ENCODE results near the gene MICALL1. TPM values are rescaled to one million over a fixed set of nuclear protein-coding genes. Genes with fewer than 3 reads are reported as not detected.
"Not testable (repeated sequence)": the region's sequence is repeated elsewhere in the genome, so short reads cannot be mapped to it uniquely, and the experiment has no call there.

Gene MICALL1
- total RNA-seq, 2 donors from 2014 or later, result 77.0 to 80.8 TPM

DNA sequence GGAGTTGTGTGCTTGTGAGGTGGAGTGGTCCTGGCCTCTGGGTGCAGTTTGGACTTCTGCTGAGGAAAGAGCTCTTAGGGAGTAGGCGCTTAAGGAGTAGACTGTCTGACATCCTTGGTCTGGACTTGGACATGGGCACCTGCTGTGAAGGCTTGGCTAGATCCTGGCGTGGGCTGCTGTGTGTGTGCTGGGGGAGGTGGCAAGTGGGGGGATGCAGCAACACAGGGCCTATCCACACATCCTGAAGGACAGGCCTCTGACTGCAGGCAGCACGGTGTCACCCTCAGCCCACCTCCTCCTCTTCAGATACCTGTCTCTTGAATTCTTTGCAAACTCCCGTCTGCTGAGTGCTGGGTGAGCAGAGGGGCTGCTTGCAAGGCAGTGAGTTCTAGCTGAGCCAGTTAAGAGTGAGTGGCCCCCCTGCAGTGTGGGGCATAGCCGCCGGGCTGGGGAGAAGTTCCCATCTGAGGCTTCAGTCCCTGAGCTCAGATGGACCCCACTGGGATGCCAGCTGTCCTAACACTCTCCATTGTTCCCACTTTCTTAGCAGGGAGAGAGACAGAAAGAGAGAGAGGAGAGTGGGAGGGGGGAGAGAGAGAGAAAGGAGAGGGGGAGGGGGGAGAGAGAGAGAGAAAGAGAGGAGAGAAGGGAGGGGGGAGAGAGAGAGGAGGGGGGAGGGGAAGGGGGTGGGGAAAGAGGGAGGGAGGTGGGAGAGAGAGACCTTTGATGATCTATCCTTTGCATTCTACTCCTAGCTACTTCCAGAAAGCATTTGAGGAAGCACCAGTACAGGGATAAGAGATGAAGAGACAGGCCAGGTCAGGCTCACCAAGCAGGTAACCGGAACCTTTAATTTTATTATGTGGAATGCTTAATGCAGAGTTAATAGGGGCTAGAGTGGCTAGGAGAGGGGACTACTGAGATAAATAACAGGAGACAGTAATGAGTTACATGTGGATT, 65.7 kb downstream of the MICALL1 start:
- DNase-seq (ENCODE audit: low spot score), result no peak
- intact Hi-C loops (cut with DNase I), result loop anchor here in 1 of 2 donors (5.0 kb wide), 1 partner anchor 1244 kb away; no protein-coding TSS in a partner anchor

DNA sequence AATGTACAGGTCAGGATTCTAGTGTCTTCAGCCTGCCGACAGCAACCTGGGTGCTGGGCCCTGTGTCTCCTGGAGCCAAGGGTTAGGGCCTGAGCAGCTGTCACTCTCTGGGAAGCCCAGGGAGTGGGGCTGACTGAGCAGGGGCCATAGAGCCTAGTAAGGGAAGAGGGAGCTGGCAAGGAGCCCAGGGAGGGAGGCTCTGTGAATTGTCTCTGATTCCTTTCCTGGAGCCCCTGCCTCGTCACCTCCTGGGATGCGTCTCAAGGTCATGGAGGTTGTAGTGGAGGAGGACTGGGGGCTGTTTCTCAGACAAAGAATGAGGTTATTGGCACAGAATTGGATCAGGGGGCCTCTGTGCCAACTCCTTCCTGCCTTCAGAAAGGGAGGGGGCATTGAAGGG, 66.4 kb downstream of the MICALL1 start:
- intact Hi-C loops (cut with DNase I), result loop anchor here in 1 of 2 donors (5.0 kb wide), 1 partner anchor 1245 kb away; no protein-coding TSS in a partner anchor
- DNase-seq (ENCODE audit: low spot score), result no peak

DNA sequence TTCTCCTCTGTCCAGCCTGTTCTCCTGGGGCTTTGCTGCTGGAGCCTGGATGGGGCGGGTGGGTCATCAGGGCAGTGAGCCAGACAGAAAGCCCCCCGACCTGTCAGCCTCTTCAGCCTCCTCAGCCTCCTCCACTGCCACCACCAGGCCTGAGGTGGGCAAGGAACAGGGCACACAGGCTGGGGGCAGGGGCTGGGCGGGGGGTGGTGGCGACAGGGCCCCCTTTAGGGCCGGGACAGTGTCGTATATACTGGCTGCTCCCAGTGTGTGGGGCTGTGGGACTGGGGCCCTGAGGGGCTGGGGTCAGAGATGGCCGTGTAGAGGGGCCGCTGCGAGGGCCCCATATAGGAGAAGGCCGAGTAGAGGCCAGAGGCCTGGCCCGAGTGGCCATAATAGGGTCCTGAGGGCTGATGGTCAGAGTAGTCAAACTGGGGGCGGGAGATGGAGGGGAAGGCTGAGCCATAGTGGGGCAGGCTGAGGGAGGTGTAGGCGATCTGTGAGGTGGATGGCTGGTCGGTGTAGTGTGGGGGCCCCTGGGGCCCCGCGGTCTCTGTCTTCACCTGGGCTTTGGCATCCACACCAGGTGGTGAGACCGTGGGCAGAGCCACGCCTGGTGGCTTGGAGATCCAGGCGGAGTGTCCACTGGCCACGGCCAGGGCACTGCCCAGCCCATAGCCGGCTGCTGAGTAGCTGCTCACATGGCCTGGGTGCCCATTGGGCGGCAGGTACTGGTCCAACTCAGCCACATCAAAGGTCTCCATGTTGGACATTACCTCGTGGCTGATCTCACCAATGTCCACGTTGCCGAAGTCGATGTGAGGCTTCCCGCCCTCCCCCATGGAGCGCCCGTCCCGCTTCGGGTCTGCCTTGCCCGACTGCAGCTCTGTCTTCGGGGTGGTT, 67.4 kb downstream of the MICALL1 start:
- intact Hi-C loops (cut with DNase I), result loop anchor here in 1 of 2 donors (5.0 kb wide), 1 partner anchor 1246 kb away; no protein-coding TSS in a partner anchor
- no peak for DNase-seq (ENCODE audit: low spot score)

DNA sequence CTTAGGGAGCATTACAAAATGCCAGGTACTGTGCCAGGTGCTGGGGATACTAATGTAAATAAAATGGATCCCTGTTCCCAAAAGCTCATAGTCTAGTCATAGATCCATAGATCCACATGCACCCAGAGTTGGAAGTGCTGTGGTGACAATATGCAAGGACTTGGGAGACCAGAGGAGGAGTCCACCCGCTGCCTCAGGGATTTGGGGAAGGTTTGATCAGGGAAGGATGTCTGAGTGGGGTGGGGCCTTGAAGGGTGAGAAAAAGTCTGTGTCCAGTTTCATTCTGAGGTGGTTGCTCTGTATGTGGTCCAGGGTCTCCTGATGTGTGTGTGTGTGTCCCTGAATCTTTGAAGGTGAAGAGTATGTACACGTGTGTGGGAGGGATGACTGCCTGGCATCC, 69.1 kb downstream of the MICALL1 start:
- DNase-seq (ENCODE audit: low spot score), result no peak
- intact Hi-C loops (cut with DNase I), result loop anchor here in 1 of 2 donors (5.0 kb wide), 1 partner anchor 1153 kb away; no protein-coding TSS in a partner anchor

DNA sequence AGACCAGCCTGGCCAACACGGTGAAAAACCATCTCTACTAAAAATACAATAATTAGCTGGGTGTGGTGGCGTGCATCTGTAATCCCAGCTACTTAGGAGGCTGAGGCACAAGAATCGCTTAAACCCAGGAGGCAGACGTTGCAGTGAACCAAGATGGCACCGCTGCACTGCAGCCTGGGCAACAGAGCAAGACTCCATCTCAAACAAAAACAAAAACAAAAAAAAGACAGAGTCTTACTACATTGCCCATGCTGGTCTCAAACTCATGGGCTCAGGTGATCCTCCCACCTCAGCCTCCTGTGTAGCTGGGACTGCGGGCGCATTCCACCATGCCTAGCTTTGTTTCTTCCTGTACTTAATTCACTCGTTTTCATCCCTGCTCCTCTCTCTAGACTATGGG, 69.9 kb downstream of the MICALL1 start:
- intact Hi-C loops (cut with DNase I), result loop anchor here in 1 of 2 donors (5.0 kb wide), 1 partner anchor 1154 kb away; no protein-coding TSS in a partner anchor
- DNase-seq (ENCODE audit: low spot score), result not testable (repeated sequence)

DNA sequence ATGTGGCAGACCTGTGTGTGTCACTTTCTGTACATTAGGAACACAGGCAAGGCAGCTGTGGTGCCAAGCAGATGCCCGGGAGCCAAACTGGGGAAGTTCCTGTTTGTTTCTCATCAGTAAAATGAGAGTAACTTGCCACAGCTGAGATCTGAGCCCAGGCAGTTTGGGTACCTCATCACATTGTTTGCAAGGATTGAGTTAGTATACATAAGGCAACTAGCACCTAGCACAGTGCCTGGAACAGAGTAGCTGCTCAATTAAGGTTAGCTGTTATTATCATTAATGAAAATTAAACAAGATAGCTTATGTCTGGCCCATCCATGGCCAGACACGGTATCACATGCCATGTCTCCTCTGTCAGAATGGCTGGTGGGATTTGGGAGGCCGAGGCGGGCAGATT, 70.5 kb downstream of the MICALL1 start:
- intact Hi-C loops (cut with DNase I), result loop anchor here in 1 of 2 donors (5.0 kb wide), 1 partner anchor 1154 kb away; no protein-coding TSS in a partner anchor

DNA sequence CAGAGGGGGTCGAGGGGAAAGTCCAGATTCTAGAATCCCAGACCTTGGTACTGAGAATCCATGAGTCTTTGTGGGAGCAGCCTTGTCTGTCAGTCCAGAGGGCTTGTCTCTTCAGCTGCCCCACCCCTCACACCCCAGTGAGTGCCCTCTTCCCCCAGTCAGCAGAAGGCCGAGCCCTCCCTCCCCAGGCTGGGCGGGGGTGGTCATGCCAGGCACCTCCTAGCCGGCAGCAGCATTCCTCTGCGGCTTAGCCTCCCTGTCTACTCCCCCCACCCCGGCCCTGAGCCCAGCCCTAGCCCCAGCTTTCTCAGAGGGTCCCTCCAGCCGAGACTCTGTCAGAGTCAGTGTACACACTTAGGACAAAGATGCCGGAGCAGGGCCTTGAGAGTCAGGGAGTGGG, 73.7 kb downstream of the MICALL1 start:
- no peak for DNase-seq (ENCODE audit: low spot score)
- intact Hi-C loops (cut with DNase I), result loop anchor here in 1 of 2 donors (5.0 kb wide), 1 partner anchor 1157 kb away; no protein-coding TSS in a partner anchor

More for the DNA sequence above, 70.5 kb downstream of the MICALL1 start:
- no peak for DNase-seq (ENCODE audit: low spot score)

DNA sequence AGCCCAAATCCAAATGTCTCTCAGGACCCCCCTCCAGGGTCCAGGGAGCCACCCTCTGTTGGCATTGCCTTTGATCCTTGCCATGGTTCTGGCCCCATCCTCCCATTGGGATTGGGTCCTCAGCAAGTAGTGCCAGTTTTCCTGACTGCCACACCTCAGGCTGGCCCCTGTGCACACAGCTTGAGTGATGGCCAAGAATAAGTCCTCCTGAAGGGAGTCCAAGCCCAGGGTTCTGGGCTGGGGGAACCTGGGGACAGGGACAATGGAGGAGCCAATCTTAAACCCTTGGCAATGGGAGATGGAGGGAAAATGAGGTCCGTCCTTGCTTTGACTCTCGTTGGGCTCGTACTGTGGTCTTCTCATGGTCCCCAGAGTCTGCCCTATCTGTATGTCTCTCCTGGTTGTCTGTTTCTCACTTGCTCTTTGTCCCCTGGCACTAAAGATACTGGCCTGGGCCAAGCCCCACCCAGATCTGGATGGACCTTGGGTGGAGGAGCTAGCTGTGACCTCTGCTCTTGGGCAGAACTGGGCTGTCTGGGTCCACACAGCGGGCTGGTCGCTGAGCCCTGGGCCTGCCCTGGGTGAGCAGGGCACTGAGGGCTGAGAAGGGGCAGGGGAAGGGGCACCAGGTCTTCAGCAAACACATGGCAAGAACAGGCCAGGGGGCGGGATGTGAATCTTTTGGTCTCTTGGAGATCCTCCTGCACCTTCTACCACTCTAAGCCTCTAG, 75.3 kb downstream of the MICALL1 start:
- no peak for DNase-seq (ENCODE audit: low spot score)
- intact Hi-C loops (cut with DNase I), result no loop called here

DNA sequence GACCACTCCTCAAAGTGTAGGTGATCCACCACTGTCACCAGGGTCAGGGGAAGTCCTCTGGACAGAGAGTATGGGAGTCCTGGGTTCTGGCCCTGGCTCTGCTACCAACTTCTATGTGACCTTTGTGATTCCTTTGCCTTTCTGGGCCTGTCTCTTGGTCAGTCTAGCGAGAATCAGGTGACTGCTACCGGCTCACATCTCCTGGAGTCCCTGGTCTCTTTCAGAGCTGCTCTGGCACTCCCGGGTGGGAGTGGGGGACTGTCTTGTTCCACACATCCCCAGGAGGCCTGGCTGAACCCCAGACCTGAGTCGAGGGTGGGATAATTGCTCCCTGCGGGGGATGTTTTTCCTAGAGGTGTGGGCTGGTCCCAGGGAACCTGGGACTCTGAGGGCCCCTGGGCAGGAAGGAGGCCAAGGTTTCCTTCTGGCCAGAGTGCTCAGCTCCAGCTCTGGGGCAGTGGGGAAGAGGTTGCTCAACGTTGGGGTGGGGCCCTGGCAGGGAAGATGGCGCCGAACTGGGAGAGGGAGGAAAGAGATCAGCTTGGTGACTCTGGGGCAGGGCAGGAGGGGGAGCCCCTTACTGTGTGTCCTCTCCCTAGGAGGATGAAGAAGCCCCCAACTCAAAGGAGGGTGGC, 76.2 kb downstream of the MICALL1 start:
- DNase-seq (ENCODE audit: low spot score), result no peak
- intact Hi-C loops (cut with DNase I), result no loop called here

DNA sequence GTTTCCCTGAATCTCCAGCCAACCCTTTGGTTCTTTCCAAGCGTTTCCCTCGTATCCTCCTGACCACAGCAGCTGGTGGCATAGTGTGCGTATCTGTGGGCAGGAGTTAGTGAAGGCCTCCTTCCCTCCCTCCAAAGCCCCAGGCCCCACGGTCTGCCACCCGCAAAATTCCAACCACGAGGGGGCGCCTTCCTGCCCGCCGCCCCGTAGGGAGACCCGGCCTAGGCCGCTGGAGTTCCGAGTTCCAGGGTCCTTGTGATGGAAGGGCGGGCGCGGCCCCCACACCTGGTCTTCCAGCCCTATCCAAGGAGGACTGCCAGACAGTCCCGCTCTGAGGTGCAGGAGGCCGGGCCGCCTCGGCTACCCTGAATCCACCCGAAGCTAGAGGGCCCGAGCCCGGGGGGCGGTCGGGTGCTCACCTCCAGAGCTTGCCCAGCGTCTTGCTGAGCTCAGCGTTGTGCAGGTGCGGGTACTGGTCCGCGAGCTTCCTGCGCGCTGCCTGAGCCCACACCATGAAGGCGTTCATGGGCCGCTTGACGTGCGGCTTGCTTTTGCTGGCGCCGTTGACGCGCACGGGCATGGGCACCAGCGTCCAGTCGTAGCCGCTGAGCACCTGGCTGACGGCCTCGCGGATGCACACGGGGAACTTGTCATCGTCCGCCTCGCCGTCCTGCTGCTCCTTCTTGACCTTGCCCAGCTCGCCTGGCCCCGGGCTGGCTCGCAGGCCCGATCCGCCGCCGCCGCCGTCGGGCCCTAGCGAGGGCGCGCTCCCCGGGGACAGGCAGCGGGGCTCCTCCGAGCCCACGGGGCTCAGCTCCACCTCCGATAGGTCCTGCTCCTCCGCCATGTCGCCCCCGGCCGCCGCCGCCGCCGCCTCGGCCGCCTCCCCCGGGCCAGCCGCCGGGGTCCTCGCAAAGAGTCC, 77.1 kb downstream of the MICALL1 start:
- intact Hi-C loops (cut with DNase I), result no loop called here
- no peak for DNase-seq (ENCODE audit: low spot score)

DNA sequence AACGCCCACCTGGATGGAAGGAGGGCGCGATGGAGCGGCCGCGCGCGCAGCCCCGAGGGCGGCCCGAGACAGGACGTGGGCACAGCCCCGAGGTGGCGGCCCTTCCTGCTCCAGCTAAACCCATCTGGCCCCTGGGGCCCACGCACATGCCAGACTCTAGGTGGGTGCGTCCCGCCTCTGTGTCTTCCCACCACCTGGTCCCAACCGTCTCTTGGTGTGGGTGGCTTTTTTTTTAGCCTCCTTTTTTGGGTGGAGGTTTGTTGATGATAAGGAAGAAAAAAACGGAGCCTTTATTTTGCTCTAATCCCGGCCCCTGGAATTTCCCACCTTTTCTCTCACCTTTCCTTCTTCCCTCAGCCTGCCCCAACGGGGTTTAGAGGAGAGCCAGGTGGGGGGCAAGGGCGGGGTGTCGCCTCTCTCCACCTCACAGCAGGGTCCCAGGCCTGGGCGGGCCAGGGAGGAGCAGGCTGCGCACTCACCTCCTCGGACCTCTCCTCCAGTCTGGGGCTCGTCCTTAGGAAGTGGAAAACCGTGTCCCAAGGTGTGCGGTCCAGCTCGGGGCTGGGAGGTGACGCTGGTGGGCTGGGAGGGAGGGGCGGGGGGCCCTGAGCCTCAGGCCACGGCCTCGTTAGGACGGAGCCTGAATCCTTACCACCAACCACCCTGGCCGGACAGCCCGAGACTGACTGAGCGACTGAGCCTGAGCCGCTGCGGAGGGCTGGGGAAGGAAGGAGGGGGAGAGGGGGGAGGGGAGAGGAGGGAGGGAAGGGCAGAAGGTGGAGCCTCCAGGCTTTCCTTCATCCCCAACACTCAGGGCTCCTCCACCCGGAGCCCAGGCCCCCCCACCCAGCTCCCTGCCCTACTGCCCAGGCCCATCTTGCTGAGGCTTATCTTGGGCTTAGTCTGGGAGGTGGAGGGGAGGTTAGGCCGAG, 78.0 kb downstream of the MICALL1 start, which contains the start of gene SOX10:
TSS of gene SOX10 (minus strand) at position 696 of the 932 bp plus-strand sequence. CDS start 771 bp downstream, outside the sequence.
- DNase-seq (ENCODE audit: low spot score), result no peak
- intact Hi-C loops (cut with DNase I), result no loop called here

DNA sequence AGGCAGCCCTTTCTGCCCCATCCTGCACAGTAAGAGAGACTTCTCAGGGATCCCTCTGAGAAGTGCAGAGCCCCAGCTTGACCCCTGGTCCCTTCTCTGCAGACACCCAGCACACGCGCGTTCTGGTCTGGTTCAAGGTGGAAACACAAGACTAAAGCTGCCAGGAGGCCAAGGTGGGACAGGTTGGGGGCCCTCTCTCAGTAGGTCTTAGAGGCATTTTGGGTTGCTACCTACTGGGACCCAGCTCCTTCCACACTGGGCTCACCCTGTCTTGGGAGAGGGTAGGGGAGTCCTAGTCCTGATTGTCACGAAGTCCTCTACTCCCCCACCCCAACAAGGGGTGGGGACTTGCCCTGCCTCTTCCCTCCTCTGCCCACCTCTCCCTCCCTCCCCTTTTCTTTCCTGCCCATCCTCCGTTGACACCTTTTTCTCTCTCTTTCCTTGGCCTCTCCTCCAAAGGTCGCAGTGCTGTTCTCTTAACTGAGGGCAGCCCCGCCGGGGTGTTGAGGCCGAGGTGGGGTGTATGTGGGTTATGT, 79.0 kb downstream of the MICALL1 start:
- DNase-seq (ENCODE audit: low spot score), result no peak
- intact Hi-C loops (cut with DNase I), result no loop called here

DNA sequence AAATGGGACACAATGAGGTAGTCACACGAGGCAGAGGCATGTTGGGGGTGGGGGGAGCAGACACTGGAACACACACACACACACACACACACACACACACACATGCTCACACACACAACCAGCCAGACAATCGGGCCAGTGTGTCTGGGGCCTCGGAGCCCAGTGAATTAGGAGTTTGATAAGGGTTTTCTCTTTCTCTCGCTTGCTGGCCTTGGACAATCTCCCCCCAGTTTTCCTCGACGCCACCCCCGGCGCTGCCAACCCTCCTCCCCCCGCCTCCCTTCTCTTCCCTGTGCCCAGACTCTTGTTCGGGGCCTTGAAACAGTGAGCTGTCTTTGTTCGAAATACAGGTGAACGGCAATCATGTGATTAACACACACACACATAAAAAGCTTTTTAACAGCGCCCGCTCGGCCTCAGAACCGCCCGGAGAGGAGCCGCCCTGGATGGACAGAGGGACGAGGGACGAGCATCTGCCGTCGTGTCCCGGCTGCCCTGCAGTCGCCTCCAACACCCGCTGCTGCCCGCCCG, 79.7 kb downstream of the MICALL1 start:
- no peak for DNase-seq (ENCODE audit: low spot score)
- intact Hi-C loops (cut with DNase I), result no loop called here

DNA sequence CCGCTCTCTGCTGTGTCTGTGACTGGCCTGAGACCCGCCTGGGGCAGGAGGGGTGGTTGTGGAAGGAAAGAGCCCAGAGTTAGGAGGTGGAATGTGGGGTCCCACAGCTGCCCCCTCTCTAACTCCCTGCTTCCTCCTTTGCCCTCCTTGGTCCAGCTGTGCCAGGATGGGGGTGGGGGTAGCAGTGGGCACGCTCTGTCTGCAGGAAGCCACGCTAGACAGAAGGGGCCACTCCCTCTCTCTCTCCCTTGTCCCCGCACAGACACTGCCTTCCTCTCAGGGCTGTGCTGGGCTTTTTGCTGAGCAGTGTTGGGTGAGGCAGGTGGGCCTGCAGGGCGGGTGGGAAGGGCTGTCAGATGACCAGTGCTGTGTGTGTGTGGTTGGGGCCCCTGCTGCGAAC, 80.3 kb downstream of the MICALL1 start:
- DNase-seq (ENCODE audit: low spot score), result no peak
- intact Hi-C loops (cut with DNase I), result no loop called here

DNA sequence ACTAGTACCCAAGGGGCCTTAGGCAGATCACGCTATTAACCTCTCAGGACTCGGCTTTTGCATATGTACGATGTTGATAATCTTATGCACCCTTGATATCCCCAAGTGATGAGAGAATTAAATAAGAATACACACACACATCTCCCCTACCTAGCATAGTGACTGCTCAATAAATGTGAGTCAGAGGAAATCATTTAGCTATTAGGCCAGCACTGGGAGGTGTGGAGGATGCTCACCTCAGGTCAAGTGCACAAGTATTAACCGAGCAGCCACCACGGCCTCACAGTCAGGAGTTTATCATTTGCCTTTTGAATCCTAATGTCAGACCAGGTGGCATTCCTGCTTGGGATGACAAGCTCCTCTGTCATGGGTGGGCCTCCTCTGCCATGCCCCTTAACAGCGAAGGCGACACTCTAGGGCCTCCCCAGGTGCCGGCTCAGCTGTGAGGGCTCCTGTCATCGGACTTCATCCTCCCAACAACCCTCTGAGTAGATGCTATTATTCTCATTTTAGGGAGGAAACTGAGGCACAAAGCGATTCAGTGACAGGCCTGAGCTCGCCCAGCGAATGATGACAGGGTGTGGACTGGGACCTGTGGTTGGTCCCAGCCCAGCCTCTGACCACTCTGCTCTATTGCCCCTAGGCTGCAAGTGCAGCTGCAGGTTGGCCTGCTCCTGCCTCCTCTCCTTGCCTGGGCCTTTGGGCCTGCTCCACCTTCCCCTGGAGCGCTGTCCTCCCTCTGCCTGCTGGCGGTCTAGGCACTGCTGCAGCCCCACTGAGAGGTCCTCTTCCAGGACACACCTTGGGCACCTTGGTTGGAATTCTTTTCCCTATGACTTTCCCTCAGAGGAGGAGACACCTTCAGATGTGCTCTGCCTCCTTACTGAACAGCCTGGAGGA, 83.3 kb downstream of the MICALL1 start:
- intact Hi-C loops (cut with DNase I), result no loop called here
- DNase-seq (ENCODE audit: low spot score), result no peak

Data from posterior vena cava (tissue), 2 donors.